AG10803 (cell line): ENCODE results near the gene PDIA5.

ENCODE experiments used
- DNase-seq: peaks from one replicate; pipeline ENCODE4 v3.0.0; 2010; ENCODE audit warnings: low read depth
- H3K4me3 ChIP-seq: 2 replicates; pipeline ENCODE4 v1.5.1; 2011; ENCODE audit warnings: mild to moderate bottlenecking, low read length, control low read depth
- TF ChIP-seq, protein P1 (sequence below): conservative IDR thresholded peaks from 2 replicates; pipeline ENCODE4 v1.5.1; 2011; ENCODE audit warnings: mild to moderate bottlenecking, low read length, control low read depth, inconsistent platforms

The PDIA5 gene

GRCh38 chr3:123042413-123042812 is 24.4 kb upstream of the PDIA5 start:
- TF ChIP-seq, protein P1, sequence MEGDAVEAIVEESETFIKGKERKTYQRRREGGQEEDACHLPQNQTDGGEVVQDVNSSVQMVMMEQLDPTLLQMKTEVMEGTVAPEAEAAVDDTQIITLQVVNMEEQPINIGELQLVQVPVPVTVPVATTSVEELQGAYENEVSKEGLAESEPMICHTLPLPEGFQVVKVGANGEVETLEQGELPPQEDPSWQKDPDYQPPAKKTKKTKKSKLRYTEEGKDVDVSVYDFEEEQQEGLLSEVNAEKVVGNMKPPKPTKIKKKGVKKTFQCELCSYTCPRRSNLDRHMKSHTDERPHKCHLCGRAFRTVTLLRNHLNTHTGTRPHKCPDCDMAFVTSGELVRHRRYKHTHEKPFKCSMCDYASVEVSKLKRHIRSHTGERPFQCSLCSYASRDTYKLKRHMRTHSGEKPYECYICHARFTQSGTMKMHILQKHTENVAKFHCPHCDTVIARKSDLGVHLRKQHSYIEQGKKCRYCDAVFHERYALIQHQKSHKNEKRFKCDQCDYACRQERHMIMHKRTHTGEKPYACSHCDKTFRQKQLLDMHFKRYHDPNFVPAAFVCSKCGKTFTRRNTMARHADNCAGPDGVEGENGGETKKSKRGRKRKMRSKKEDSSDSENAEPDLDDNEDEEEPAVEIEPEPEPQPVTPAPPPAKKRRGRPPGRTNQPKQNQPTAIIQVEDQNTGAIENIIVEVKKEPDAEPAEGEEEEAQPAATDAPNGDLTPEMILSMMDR = no peak
- no peak overlapping the region for H3K4me3 ChIP-seq
- DNase-seq = no peak

GRCh38 chr3:123044981-123045763 is 21.7 kb upstream of the PDIA5 start:
- H3K4me3 ChIP-seq = no peak overlapping the region
- DNase-seq = no peak
- TF ChIP-seq, protein P1 = no peak

DNA sequence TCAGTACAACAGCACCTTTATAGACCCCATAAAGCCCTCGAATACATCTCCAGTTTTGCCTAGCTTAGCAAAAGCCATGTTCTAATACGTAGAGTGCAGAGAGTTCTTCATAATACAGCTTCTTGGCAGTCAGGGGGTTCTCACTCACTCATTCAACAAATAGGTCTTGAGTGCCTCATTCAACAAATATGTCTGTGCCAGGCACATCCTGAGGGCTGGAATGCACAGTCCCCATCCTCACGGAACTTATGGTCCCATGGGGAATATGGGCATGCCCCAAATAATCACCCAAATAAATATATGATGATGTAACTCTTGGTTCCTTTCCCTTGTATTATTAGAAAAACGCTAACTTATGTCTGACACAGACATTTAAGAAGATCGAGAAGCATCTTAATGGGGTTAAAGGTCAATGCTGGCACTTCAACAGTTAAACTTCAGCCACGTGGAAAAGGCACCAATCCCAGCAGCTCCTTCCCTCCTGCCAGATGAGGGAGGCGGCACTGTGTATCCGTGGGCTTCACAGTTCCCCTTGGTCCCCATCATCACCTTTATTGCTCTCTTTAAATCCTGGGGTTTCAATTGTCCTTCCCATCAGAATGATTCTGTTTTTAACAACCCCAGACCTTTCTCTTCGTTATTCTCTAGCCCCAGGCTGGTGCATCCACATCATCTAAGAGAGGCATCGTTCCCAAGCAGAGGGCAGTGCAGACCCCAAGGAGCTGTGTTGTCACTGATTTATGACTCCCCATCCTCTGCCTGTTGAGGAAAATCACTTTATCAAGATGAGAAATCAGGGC is 20.4 kb upstream of the PDIA5 start:
- TF ChIP-seq, protein P1 = no peak
- H3K4me3 ChIP-seq = no peak overlapping the region
- DNase-seq = peak; percentile 78

DNA sequence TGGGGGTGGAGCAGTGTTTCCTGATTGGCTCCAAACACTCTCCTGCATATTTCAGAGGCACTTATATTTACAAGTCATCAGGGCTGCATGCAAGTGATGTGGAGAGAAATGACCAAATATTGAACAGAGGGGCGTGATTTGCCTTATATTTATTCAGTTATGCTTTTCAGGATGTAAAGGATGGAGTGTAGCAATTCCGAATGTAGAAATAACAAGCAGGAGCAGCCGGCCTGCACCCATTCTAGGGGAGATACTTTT is 19.8 kb upstream of the PDIA5 start:
- no peak overlapping the region for H3K4me3 ChIP-seq
- TF ChIP-seq, protein P1 = no peak
- no peak for DNase-seq

GRCh38 chr3:123048480-123049237 is 18.2 kb upstream of the PDIA5 start:
- TF ChIP-seq, protein P1 = no peak
- DNase-seq = no peak
- no peak overlapping the region for H3K4me3 ChIP-seq

- no peak for DNase-seq
- H3K4me3 ChIP-seq = no peak overlapping the region
- TF ChIP-seq, protein P1 = no peak
Observed at GRCh38 chr3:123050666-123051065, 16.2 kb upstream of the PDIA5 start.

DNA sequence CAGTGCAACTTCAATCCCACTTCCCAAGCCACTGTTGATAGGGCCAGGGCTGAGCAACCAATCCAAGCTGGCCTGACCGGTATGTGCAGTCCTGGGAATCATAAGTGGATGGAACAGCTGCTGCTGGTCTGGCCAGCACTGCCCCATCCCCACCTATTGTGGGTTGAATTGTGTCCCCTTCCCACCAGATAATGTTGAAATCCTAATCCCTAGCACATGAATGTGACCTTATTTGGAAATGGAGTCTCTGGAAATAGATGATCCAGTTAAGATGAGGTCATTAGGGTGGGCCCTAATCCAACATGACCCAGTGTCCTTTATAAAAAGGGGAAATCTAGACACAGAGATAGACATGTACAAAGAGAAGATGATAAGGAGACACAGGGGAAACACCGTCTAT is 13.7 kb upstream of the PDIA5 start:
- DNase-seq = no peak
- H3K4me3 ChIP-seq = no peak overlapping the region
- TF ChIP-seq, protein P1 = no peak
